Choroid plexus epithelial cell (primary cell): Measurements from ENCODE around the gene TERT.
"Not testable (repeated sequence)": the region's sequence is repeated elsewhere in the genome, so short reads cannot be mapped to it uniquely, and the experiment has no call there.

Experiments
- DNase-seq: peaks from one replicate; pipeline ENCODE4 v3.0.0-alpha.2; 2010; ENCODE audit warnings: low read depth
- H3K4me3 ChIP-seq: 2 replicates; pipeline ENCODE4 v1.5.1; 2011; ENCODE audit warnings: low read depth, mild to moderate bottlenecking, control low read depth, low read length, moderate library complexity
- TF ChIP-seq, protein P1 (sequence below): conservative IDR thresholded peaks from 2 replicates; pipeline ENCODE4 v1.5.1; 2011; ENCODE audit warnings: low read depth, mild to moderate bottlenecking, control low read depth, inconsistent platforms, low read length, moderate library complexity

TERT gene

DNA sequence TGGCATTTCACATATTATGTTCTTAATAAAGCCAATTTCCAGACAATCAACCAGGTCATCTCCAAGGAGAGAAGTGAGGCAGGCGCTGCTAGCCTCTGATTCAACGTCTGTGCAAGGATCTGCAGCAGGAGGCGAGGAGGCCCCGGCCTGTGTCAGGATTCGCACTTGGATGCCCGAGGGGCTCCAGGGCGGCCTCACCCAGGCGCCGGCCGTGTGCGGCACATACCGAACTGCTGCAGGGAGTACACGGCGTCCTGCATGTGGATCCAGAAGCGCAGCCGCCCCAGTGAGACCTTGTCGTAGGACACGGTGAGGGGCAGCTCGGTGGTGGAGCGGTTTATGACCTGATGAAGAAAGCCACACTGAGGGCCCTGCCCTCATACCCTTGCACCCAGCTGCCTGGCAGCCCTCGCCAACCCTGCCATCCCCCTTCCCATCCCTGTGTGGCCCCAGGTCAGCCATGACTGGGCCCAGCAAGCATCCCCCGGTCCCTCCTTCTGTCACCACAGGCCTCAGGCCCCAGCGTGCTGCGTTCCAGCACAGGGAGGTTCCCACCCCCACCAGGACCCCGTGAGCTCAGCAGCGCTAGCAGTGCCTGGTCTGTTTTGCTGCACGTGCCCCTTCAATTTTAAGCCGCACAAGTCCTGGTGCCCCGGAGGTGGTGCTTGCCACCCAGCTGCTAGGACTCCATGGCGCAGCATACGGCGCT, 40.1 kb upstream of the TERT start:
- TF ChIP-seq, protein P1, sequence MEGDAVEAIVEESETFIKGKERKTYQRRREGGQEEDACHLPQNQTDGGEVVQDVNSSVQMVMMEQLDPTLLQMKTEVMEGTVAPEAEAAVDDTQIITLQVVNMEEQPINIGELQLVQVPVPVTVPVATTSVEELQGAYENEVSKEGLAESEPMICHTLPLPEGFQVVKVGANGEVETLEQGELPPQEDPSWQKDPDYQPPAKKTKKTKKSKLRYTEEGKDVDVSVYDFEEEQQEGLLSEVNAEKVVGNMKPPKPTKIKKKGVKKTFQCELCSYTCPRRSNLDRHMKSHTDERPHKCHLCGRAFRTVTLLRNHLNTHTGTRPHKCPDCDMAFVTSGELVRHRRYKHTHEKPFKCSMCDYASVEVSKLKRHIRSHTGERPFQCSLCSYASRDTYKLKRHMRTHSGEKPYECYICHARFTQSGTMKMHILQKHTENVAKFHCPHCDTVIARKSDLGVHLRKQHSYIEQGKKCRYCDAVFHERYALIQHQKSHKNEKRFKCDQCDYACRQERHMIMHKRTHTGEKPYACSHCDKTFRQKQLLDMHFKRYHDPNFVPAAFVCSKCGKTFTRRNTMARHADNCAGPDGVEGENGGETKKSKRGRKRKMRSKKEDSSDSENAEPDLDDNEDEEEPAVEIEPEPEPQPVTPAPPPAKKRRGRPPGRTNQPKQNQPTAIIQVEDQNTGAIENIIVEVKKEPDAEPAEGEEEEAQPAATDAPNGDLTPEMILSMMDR: no peak
- no peak overlapping the region for H3K4me3 ChIP-seq
- DNase-seq: no peak

DNA sequence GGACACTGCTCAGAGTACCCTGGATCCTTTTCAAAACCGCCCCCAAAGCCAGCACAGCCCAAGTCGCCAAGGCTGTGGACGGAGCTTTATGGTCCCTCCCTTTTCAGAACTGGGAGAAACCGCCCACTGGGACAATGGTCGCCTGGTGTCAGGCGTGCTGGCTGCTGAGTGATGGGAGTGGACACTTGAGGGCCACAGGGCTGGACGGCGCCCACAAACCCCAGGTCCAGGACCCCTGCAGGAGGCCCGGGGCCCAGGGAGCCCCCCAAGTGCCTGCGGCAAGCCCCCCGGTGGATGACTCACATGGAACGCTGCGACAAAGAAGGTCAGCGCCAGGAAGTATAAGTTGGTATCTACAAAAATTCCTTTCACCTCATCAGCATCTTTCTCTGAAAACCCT, 39.1 kb upstream of the TERT start:
- TF ChIP-seq, protein P1: no peak
- no peak for DNase-seq
- H3K4me3 ChIP-seq: no peak overlapping the region

GRCh38 chr5:1333286-1333685, 38.4 kb upstream of the TERT start:
- not testable (repeated sequence) for DNase-seq, H3K4me3 ChIP-seq

- TF ChIP-seq, protein P1: no peak
- no peak for DNase-seq
- no peak overlapping the region for H3K4me3 ChIP-seq
Measured at GRCh38 chr5:1332461-1333001, 37.7 kb upstream of the TERT start.

DNA sequence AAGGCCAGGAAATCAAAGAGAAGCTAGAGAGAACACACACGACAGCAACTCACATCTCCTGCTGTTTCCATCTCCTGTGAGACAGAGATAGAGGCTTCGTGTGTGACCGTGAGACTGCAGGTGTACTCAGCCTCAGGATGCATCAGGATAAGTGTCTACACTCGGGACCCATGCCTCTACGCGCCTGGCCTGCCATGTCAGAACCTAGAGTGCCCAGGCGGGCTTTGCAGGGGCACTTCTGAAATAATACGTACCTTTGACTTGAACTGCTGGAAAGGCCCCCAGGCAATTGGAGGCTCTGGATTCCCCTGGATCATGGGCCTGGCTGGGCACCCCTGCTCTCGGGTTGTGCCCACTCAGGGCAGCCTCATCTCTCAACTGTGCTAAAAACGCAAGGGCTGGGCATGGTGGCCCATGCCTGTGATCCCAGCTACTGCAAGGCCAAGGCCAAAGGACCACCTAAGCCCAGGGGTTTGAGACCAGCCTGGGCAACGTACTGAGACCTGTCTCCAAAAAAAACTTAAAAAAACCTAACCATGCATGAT, 37.1 kb upstream of the TERT start:
- DNase-seq: no peak
- TF ChIP-seq, protein P1: no peak
- H3K4me3 ChIP-seq: no peak overlapping the region

DNA sequence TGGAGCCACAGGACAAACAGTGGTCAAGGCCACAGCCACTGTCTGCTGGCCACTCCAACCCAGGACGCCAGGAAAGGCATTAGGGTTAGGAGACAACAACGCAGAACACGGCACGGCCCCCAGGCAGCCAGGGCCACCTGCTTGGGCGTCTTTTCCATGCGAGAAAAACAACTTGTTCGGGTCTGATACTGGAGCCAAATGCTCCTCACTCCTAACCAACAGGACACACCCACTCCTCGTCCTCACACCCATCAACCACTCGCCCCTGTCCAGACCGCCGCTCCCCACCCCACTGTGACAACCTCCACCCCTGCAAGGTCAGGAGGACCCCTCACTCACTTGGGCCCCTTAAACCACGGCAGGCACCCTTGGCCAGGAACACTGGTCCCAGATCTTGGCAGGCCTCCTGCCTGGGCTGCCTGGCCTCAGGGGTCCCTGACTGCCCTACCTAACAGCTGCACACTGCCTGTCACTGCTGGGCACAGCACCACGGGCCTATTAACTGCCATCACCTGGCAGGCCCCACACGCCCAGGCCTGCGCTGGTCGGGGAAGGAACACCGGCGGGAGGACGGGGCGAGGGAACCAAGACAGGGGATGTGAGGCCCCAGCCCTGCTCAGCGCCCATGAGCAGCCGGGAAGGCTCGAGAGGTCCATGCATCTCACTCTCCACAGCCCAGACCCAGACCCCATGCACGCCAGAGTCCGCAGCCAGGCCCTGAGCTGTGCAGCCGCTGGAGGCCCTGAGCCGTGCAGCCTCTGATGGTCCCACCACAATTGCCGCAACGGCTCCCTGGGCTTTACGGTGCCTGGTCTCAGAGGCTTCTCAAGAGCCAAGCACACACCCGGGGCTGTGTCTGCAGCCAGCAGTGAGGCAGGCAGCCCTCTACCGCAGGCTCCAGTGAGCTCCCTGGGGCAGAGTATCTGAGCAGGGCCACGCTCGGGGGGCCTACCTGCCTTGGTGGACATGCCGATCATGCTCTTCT, 36.3 kb upstream of the TERT start:
- DNase-seq: no peak
- TF ChIP-seq, protein P1: no peak

More for the DNA sequence above, 36.3 kb upstream of the TERT start:
- no peak overlapping the region for H3K4me3 ChIP-seq
